ENCODE results near the gene DNAJB13. TPM values are rescaled to one million over a fixed set of nuclear protein-coding genes. Genes with fewer than 3 reads are reported as not detected.
A peak's percentile ranks its signal among the peaks of the same experiment; 100 is the strongest.

DNAJB13 gene
- polyA plus RNA-seq, 1 donor from 2014 or later: 0.35 TPM

- peaks cover 3% of the 10 kb centered on the region for H3K36me3 Mint-ChIP-seq
- no peaks in the 10 kb centered on the region for H3K4me1 Mint-ChIP-seq
- H3K9me3 Mint-ChIP-seq: no peaks in the 10 kb centered on the region
- no peaks in the 10 kb centered on the region for H3K27me3 Mint-ChIP-seq
- H3K4me3 Mint-ChIP-seq: no peak overlapping the region
- no peak overlapping the region for H3K27ac Mint-ChIP-seq
Observed at GRCh38 chr11:73942010-73942409, 8.8 kb upstream of the DNAJB13 start.

DNA sequence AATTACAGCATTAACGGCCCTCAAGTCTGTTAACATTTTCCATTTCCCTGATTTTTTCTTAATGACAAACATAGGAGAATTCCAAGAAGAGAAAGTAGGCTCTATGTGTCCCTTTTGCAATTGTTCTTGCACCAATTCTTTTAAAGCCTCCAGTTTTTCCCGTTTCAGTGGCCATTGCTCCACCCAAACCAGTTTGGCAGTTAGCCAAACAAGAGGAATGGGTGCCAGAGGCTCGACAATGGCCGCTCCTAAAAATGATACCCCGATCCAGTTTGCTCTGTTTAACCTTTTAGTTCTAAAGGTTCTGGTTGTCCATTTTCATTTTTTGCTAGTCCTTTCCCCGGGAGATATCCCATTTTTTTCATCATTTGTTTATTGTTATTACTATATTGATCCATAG is 6.7 kb upstream of the DNAJB13 start:
- H3K4me3 Mint-ChIP-seq: no peak overlapping the region
- peaks cover 7% of the 10 kb centered on the region for H3K36me3 Mint-ChIP-seq
- H3K27me3 Mint-ChIP-seq: no peaks in the 10 kb centered on the region
- no peaks in the 10 kb centered on the region for H3K4me1 Mint-ChIP-seq
- no peaks in the 10 kb centered on the region for H3K9me3 Mint-ChIP-seq
- H3K27ac Mint-ChIP-seq: no peak overlapping the region

DNA sequence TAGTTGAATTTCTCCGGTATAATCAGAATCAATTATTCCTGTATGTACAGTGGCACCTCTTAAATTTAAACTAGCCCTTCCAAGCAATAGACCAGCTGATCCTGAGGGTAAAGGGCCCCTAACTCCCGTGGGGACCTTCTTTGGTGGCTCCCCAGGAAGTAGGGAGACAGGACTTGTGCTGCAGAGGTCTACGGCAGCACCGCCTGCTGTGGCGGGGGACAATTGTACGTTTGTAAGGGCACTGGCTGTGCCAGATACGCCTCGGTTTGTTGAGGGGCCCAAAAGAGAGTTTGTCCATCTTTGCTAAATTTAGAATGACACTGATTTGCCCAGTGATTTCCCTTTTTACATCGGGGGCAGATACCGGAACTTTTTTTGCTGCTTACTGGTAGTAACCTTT is 5.9 kb upstream of the DNAJB13 start:
- H3K27ac Mint-ChIP-seq: peak overlapping the region in 1 of 3 donors; percentile 33
- H3K9me3 Mint-ChIP-seq: no peaks in the 10 kb centered on the region
- peaks cover 7% of the 10 kb centered on the region for H3K36me3 Mint-ChIP-seq
- H3K27me3 Mint-ChIP-seq: no peaks in the 10 kb centered on the region
- no peaks in the 10 kb centered on the region for H3K4me1 Mint-ChIP-seq
- H3K4me3 Mint-ChIP-seq: no peak overlapping the region

DNA sequence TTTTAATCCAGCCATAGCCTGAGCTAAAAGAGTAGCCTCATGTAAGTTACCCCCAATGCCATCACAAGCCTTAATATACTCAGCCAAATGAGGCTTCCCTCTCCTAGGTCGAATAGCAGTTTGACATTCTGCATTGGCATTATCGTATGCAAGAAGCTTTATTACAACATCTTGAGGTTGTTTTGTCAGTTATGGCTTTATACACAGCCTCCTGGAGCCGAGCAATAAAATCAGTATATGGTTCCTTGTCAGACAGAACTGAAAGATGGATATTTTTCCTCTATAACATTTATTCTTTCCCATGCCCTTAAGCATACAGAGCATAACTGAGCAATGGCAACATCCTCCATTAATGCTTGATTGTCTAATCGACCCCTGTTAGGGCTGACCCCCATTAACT is 5.4 kb upstream of the DNAJB13 start:
- Mint-ChIP-seq H3K27ac (peak overlapping the region in 1 of 3 donors; percentile 33), H3K27me3 (no peaks in the 10 kb centered on the region), H3K4me1 (no peaks in the 10 kb centered on the region), H3K36me3 (peaks cover 4% of the 10 kb centered on the region), H3K4me3 (no peak overlapping the region), H3K9me3 (no peaks in the 10 kb centered on the region)

DNA sequence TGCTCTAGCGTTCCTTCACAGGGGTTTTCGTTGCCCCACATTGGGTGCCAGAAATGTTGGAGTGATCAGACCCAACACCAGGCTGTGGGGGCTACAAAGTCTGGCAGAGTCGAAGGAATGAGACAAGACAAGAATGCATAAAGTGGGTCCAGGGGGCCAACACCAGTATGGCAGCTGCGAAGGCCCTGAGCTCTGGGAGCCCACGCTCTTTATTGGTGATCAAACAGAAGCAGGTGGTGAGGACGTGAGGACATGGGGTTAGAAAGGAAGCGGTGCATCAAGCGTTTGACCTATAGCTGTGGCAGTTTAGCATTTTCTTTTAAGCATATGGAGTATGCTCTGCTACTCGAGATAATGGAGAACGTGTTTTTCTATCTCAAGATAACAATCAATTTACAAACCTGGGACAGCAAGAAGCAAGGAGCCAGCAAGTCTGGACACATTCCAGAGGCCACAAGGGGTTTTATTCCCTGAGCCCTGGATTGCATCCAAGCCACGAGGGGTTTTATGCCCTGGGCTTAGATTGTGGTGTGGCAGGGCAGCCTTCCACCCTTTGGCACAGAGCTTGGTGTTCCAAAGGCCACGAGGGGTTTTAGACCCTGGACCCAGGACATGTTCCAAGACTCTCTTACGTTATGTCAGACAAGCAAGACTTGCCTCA is 3.9 kb upstream of the DNAJB13 start:
- peaks cover 0 to 1% (median 0%) of the 10 kb centered on the region in 3 donors for H3K4me1 Mint-ChIP-seq
- H3K36me3 Mint-ChIP-seq: peaks cover 4% of the 10 kb centered on the region
- no peaks in the 10 kb centered on the region for H3K27me3 Mint-ChIP-seq
- no peak overlapping the region for H3K4me3 Mint-ChIP-seq
- H3K9me3 Mint-ChIP-seq: no peaks in the 10 kb centered on the region
- no peak overlapping the region for H3K27ac Mint-ChIP-seq

DNA sequence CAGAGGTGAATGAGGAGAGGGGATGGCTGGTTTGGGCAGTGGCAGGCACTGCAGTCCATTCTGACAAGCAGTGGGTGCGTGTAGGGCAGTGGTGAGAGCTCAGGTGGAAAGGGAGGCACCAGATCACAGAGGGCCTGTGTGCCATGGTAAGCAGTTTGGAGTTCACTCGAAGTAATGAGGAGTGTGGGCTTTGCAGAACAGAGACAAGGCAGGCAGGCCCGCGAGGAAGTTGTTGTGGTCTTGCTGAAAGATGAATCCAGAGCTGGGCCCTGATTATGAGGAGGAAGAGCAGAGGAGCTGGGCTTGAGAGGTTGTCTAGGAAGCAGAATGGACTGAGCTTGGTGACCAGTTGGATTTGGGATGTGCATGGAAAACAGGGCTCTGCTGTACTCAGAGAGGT is 1.6 kb upstream of the DNAJB13 start:
- Mint-ChIP-seq H3K4me1 (peaks cover 0 to 2% (median 0%) of the 10 kb centered on the region in 3 donors), H3K4me3 (no peak overlapping the region), H3K27ac (no peak overlapping the region), H3K27me3 (no peaks in the 10 kb centered on the region), H3K36me3 (peaks cover 4% of the 10 kb centered on the region), H3K9me3 (no peaks in the 10 kb centered on the region)

DNA sequence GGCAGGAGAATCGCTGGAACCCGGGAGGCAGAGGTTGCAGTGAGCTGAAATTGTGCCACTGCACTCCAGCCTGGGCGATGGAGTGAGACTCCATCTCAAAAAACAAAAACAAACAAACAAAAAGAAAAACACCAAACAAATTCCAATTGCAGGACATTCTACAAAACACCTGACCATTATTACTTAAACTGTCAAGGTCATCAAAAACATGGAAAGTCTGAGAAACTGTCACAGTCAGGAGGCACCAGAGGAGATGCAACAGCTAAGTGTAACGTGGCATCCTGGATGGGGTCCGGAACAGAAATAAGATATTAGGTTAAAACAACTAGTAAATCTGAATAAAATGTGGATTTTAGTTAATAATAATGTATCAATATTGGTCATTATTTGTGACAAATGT is 914 bp upstream of the DNAJB13 start:
- no peak overlapping the region for H3K4me3 Mint-ChIP-seq
- peak overlapping the region in 1 of 3 donors; percentile 57 for H3K27ac Mint-ChIP-seq
- peaks cover 1% of the 10 kb centered on the region for H3K27me3 Mint-ChIP-seq
- peaks cover 0 to 2% (median 0%) of the 10 kb centered on the region in 3 donors for H3K4me1 Mint-ChIP-seq
- H3K36me3 Mint-ChIP-seq: peaks cover 4% of the 10 kb centered on the region
- no peaks in the 10 kb centered on the region for H3K9me3 Mint-ChIP-seq

DNA sequence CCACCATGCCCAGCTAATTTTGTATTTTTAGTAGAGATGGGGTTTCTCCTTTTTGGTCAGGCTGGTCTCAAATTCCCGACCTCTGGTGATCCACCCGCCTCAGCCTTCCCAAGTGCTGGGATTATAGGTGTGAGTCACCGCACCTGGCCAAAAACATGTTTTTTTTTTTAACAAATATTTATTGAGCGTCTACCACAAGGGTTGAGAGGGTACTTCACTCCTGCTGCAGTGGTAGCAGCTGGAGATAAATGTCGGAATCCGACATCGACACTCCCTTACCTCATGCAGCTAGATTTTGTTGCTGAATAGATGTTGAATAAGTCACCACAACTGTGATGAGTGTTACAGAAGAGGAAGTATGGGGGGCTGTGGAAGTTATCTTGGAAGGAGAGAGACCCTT is 971 bp downstream of the DNAJB13 start:
- Mint-ChIP-seq H3K27ac (no peak overlapping the region), H3K9me3 (no peaks in the 10 kb centered on the region), H3K36me3 (peaks cover 4% of the 10 kb centered on the region), H3K4me1 (peaks cover 0 to 2% (median 0%) of the 10 kb centered on the region in 3 donors), H3K4me3 (no peak overlapping the region), H3K27me3 (peaks cover 8% of the 10 kb centered on the region)

GRCh38 chr11:73956876-73957653 is 6.2 kb downstream of the DNAJB13 start:
- no peak overlapping the region for H3K27ac Mint-ChIP-seq
- H3K9me3 Mint-ChIP-seq: no peaks in the 10 kb centered on the region
- H3K27me3 Mint-ChIP-seq: peaks cover 12% of the 10 kb centered on the region
- peak overlapping the region in 2 of 4 donors; percentile 59 to 86 for H3K4me3 Mint-ChIP-seq
- H3K36me3 Mint-ChIP-seq: no peaks in the 10 kb centered on the region
- peaks cover 1 to 5% (median 1%) of the 10 kb centered on the region in 3 donors for H3K4me1 Mint-ChIP-seq

- H3K36me3 Mint-ChIP-seq: no peaks in the 10 kb centered on the region
- H3K4me3 Mint-ChIP-seq: peak overlapping the region in 3 of 4 donors; percentile 12 to 86 (median 59)
- H3K27me3 Mint-ChIP-seq: peaks cover 12% of the 10 kb centered on the region
- H3K4me1 Mint-ChIP-seq: peaks cover 1 to 5% (median 2%) of the 10 kb centered on the region in 3 donors
- H3K27ac Mint-ChIP-seq: no peak overlapping the region
- no peaks in the 10 kb centered on the region for H3K9me3 Mint-ChIP-seq
Observed at GRCh38 chr11:73957654-73958361, 7.0 kb downstream of the DNAJB13 start.

DNA sequence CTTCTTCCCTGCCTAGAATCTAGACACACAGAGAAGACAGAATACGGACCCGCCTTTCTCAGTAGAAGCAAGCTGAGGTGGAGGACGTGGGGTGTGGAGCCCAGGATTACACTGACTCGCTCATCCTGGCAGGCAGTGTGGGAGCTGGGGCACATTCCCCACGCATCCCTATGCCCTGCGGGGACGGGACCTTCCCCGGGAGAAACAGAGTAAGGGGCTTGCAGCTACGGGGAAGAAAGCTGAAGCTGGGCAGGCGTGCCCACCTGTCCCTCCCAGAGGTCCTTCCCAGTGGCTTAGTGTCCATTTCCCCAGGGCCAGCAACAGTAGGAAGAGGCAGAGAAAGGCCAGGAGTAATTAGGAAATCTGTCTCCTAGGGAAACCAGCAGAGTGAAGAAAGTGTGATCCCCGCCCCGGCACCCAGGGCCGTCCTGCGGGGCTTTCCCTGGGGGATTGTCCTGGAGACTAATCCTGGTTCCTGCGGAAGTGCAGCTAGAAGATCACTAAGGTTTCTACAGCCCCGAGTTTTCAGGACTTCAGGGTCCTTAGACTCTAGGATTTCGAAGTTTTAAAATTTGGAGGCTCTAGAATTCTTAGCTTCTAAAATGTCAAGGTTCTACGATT is 7.8 kb downstream of the DNAJB13 start:
- Mint-ChIP-seq H3K4me3 (no peak overlapping the region), H3K27ac (peak overlapping the region in 2 of 3 donors; percentile 39 to 44), H3K36me3 (no peaks in the 10 kb centered on the region), H3K4me1 (peaks cover 1 to 5% (median 2%) of the 10 kb centered on the region in 3 donors), H3K9me3 (no peaks in the 10 kb centered on the region), H3K27me3 (peaks cover 12% of the 10 kb centered on the region)

DNA sequence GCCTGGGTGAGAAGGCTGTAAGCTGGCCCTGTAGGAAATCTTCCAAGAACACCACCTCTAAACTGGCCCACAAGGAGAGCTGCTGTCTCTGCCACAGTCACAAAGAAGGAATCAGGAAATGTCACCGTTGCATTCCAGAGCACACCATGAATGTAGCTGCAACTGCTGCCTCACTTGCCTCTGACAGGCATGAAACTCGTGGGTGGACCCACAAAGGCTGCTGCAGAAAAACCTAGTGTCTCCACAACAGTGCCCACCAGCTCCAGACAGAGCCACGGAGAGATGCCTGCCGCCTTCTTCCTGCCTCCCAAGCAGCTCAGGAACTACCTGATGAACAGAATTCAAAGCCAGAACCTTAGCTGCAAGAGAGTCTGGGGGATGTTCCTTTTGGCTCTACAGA is 10.5 kb downstream of the DNAJB13 start:
- Mint-ChIP-seq H3K9me3 (no peaks in the 10 kb centered on the region), H3K27me3 (peaks cover 6% of the 10 kb centered on the region), H3K27ac (no peak overlapping the region), H3K4me1 (peaks cover 3 to 5% (median 3%) of the 10 kb centered on the region in 3 donors), H3K4me3 (no peak overlapping the region), H3K36me3 (no peaks in the 10 kb centered on the region)

DNA sequence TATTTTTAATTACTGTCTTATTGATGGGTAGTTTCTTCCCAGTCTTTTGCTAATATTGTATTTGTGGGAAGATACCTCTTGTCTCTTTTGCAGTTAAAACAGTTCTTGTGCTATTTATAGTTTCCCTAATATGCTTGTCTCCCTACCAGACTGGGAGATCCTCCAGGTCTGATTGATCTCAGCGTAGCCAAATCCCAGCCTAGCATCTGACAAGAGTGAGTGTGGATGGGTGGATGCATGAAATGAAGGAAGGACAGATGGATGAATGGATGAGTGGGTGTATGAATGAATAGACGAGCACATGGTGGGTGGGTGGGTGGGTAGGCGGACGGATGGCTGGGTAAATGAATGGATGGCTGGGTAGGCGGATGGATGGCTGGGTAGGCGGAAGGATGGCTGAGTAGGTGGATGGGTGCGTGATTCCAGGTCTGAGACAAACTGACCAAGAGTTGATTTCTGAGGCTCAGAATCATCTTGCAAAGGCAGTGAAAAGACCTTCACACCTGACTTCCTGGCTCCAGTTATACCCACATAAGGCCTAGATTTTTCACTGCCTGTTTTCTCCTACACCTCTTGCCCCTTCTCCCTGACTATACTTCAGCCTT is 11.4 kb downstream of the DNAJB13 start:
- Mint-ChIP-seq H3K9me3 (no peaks in the 10 kb centered on the region), H3K27me3 (peaks cover 4% of the 10 kb centered on the region)

DNA sequence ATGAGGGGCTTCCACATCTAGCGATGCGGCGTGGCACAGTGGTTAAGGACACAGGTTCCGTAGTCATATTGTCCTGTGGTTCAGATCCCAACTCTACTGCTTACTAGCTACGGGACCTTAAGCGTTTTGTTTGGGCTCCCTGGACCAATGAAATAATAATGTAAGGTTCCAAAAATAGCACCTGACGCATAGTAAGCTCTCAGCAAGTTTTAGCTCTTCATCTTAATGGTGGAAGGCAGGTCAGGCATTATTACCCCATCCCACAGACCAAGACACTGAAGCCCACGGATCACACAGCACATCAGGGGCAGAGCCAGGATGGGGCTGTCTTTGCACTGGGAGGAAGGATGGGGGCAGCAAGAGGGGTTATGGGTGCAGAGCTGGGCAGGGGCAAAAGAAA is 13.0 kb downstream of the DNAJB13 start:
- Mint-ChIP-seq H3K4me1 (peaks cover 4 to 6% (median 6%) of the 10 kb centered on the region in 3 donors), H3K4me3 (no peak overlapping the region), H3K9me3 (no peaks in the 10 kb centered on the region), H3K27ac (peak overlapping the region in 1 of 3 donors; percentile 0), H3K36me3 (no peaks in the 10 kb centered on the region), H3K27me3 (no peaks in the 10 kb centered on the region)

More for the DNA sequence above, 11.4 kb downstream of the DNAJB13 start:
- H3K4me3 Mint-ChIP-seq: no peak overlapping the region
- H3K27ac Mint-ChIP-seq: no peak overlapping the region
- H3K36me3 Mint-ChIP-seq: no peaks in the 10 kb centered on the region
- H3K4me1 Mint-ChIP-seq: peaks cover 3 to 5% (median 3%) of the 10 kb centered on the region in 3 donors

Data from IgD-negative memory B cell (primary cell).